ENCODE data around the gene WDR73.
"Not testable (repeated sequence)": the region's sequence is repeated elsewhere in the genome, so short reads cannot be mapped to it uniquely, and the experiment has no call there.

DNA sequence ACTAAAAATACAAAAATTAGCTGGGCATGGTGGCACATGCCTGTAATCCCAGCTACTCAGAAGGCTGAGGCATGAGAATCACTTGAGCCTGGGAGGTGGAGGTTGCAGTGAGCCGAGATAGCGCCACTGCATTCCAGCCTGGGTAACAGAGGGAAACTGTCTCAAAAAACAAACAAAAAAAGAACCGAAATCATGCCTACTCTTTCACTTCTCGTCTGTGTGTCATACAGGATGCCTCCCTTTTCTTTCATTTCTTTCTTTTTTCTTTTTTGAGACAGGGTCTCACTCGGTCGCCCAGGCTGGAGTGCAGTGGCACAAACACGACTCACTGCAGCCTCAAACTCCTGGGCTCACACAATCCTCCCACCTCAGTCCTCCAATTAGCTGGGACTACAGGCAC, 32.4 kb upstream of the WDR73 start:
- not testable (repeated sequence) for TF ChIP-seq POLR2AphosphoS5 (IDR thresholded peaks at IDR 0.05; ENCODE audit: insufficient read depth, low read depth, low read length); POLR2A (IDR thresholded peaks at IDR 0.05; ENCODE audit: low read depth, low read length); EZH2 (IDR thresholded peaks at IDR 0.05; ENCODE audit: borderline replicate concordance, low read depth, low read length, severe bottlenecking); FOS (IDR thresholded peaks at IDR 0.05; ENCODE audit: borderline replicate concordance, insufficient read depth, low read length); JUN (IDR thresholded peaks at IDR 0.05; ENCODE audit: borderline replicate concordance, insufficient read depth, insufficient read length, low read depth); MYC (IDR thresholded peaks at IDR 0.05; ENCODE audit: low read depth, low read length); GATA2 (IDR thresholded peaks at IDR 0.05; ENCODE audit: insufficient read depth, insufficient read length, low read depth, low read length)
- TF ChIP-seq, protein P1, sequence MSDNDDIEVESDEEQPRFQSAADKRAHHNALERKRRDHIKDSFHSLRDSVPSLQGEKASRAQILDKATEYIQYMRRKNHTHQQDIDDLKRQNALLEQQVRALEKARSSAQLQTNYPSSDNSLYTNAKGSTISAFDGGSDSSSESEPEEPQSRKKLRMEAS (IDR thresholded peaks at IDR 0.05; ENCODE audit: insufficient read depth, insufficient read length) = not testable (repeated sequence)
- TF ChIP-seq, protein P2, sequence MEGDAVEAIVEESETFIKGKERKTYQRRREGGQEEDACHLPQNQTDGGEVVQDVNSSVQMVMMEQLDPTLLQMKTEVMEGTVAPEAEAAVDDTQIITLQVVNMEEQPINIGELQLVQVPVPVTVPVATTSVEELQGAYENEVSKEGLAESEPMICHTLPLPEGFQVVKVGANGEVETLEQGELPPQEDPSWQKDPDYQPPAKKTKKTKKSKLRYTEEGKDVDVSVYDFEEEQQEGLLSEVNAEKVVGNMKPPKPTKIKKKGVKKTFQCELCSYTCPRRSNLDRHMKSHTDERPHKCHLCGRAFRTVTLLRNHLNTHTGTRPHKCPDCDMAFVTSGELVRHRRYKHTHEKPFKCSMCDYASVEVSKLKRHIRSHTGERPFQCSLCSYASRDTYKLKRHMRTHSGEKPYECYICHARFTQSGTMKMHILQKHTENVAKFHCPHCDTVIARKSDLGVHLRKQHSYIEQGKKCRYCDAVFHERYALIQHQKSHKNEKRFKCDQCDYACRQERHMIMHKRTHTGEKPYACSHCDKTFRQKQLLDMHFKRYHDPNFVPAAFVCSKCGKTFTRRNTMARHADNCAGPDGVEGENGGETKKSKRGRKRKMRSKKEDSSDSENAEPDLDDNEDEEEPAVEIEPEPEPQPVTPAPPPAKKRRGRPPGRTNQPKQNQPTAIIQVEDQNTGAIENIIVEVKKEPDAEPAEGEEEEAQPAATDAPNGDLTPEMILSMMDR (IDR thresholded peaks at IDR 0.05; ENCODE audit: extremely low read depth in 1 of 2, insufficient read depth in 1 of 2, low read depth in 1 of 2, low read length in 2 of 2) = not testable (repeated sequence)
